DND-41 (cell line): ENCODE results near the gene ACAP3.

Experiments used
- ATAC-seq: fragments of 200-7000 bp; cut with Tn5 transposase; 3 replicates; pipeline ENCODE4 v1.9.1; 2021; ENCODE audit warnings: low read depth; ENCODE audit not compliant: insufficient read depth
- DNase-seq: peaks from one replicate; pipeline ENCODE4 v3.0.0-alpha.2; 2020
- H2AFZ ChIP-seq: 2 replicates; pipeline ENCODE4 v1.6.0; 2012; ENCODE audit warnings: low read depth, low read length
- H3K27ac ChIP-seq: 2 replicates; pipeline ENCODE4 v1.5.1; 2012; ENCODE audit warnings: low read length, inconsistent platforms
- H3K27me3 ChIP-seq: fragments of 200-600 bp; sonication (generic); 2 replicates; pipeline ENCODE4 v1.6.0; 2012; ENCODE audit warnings: low read length, mild to moderate bottlenecking, inconsistent platforms; ENCODE audit not compliant: insufficient read depth, poor library complexity
- H3K36me3 ChIP-seq: 2 replicates; pipeline ENCODE4 v1.5.1; 2012; ENCODE audit warnings: low read length, inconsistent platforms; ENCODE audit not compliant: insufficient read depth
- H3K4me1 ChIP-seq: 2 replicates; pipeline ENCODE4 v1.5.1; 2012; ENCODE audit warnings: mild to moderate bottlenecking, low read length; ENCODE audit not compliant: insufficient read depth
- H3K4me2 ChIP-seq: 2 replicates; pipeline ENCODE4 v1.6.0; 2012; ENCODE audit warnings: mild to moderate bottlenecking, moderate library complexity, low read length, inconsistent platforms; ENCODE audit not compliant: insufficient read depth
- H3K4me3 ChIP-seq, 2 experiments: fragments of 200-600 bp in 1 of 2; shearing (Covaris generic) in 1 of 2; 2 replicates each; pipeline ENCODE4 v1.5.1; 2012 to 2016; ENCODE audit warnings: inconsistent platforms in 2 of 2, low read length in 2 of 2, mild to moderate bottlenecking in 2 of 2, low read depth in 1 of 2, moderate library complexity in 1 of 2
- H3K79me2 ChIP-seq: 2 replicates; pipeline ENCODE4 v1.6.0; 2012; ENCODE audit warnings: low read length, inconsistent platforms; ENCODE audit not compliant: insufficient read depth
- H3K9ac ChIP-seq: 2 replicates; pipeline ENCODE4 v1.6.0; 2012; ENCODE audit warnings: low read depth, mild to moderate bottlenecking, inconsistent platforms, low read length, moderate library complexity
- H3K9me3 ChIP-seq: 2 replicates; pipeline ENCODE4 v1.5.1; 2012; ENCODE audit warnings: low read length, moderate library complexity, mild to moderate bottlenecking, inconsistent platforms; ENCODE audit not compliant: insufficient read depth, severe bottlenecking
- H4K20me1 ChIP-seq: 2 replicates; pipeline ENCODE4 v1.6.0; 2012; ENCODE audit warnings: low read length; ENCODE audit not compliant: insufficient read depth
- EZH2 ChIP-seq: IDR thresholded peaks from 3 replicates; pipeline ENCODE4 v1.6.1; 2012; ENCODE audit warnings: borderline replicate concordance, low read depth, mild to moderate bottlenecking, moderate library complexity, low read length, inconsistent platforms; ENCODE audit not compliant: severe bottlenecking
- TF ChIP-seq, protein P1 (sequence below): IDR thresholded peaks from 2 replicates; pipeline ENCODE4 v1.5.1; 2012; ENCODE audit warnings: borderline replicate concordance, low read length, moderate library complexity, mild to moderate bottlenecking; ENCODE audit not compliant: poor library complexity, severe bottlenecking; ENCODE audit errors: extremely low read depth

The ACAP3 gene

DNA sequence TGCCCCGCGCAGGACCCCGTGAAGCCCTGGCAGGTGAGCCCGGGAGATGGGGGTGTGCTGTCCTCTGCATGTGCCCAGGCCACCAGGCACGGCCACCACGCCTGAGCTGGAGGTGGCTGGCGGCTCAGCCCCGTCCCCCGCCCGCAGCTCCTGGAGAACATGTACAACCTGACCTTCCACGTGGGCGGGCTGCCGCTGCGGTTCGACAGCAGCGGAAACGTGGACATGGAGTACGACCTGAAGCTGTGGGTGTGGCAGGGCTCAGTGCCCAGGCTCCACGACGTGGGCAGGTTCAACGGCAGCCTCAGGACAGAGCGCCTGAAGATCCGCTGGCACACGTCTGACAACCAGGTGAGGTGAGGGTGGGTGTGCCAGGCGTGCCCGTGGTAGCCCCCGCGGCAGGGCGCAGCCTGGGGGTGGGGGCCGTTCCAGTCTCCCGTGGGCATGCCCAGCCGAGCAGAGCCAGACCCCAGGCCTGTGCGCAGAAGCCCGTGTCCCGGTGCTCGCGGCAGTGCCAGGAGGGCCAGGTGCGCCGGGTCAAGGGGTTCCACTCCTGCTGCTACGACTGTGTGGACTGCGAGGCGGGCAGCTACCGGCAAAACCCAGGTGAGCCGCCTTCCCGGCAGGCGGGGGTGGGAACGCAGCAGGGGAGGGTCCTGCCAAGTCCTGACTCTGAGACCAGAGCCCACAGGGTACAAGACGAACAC is 25.2 kb upstream of the ACAP3 start:
- no peak for DNase-seq
- no peaks in the 10 kb centered on the region for H3K4me1 ChIP-seq

GRCh38 chr1:1332031-1332755 is 24.5 kb upstream of the ACAP3 start:
- Histone ChIP-seq H3K9me3 (no peaks in the 10 kb centered on the region), H3K36me3 (peaks cover 16% of the 10 kb centered on the region), H4K20me1 (peaks cover 62% of the 10 kb centered on the region), H3K4me1 (no peaks in the 10 kb centered on the region), H3K79me2 (no peaks in the 10 kb centered on the region), H3K4me2 (no peak overlapping the region), H3K9ac (no peak overlapping the region), H3K27ac (no peak overlapping the region), H2AFZ (no peak overlapping the region), H3K27me3 (no peaks in the 10 kb centered on the region), H3K4me3 (no peak overlapping the region)
- TF ChIP-seq EZH2, result no peak
- TF ChIP-seq, protein P1, sequence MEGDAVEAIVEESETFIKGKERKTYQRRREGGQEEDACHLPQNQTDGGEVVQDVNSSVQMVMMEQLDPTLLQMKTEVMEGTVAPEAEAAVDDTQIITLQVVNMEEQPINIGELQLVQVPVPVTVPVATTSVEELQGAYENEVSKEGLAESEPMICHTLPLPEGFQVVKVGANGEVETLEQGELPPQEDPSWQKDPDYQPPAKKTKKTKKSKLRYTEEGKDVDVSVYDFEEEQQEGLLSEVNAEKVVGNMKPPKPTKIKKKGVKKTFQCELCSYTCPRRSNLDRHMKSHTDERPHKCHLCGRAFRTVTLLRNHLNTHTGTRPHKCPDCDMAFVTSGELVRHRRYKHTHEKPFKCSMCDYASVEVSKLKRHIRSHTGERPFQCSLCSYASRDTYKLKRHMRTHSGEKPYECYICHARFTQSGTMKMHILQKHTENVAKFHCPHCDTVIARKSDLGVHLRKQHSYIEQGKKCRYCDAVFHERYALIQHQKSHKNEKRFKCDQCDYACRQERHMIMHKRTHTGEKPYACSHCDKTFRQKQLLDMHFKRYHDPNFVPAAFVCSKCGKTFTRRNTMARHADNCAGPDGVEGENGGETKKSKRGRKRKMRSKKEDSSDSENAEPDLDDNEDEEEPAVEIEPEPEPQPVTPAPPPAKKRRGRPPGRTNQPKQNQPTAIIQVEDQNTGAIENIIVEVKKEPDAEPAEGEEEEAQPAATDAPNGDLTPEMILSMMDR, result no peak
- DNase-seq (no peak), ATAC-seq (no peak)

More for the DNA sequence above, 25.2 kb upstream of the ACAP3 start:
- no peak overlapping the region for H2AFZ ChIP-seq
- no peaks in the 10 kb centered on the region for H3K9me3 ChIP-seq
- no peak for TF ChIP-seq EZH2
- TF ChIP-seq, protein P1, result no peak
- no peak overlapping the region for H3K27ac ChIP-seq
- no peak overlapping the region for H3K4me3 ChIP-seq
- no peak overlapping the region for H3K9ac ChIP-seq
- H4K20me1 ChIP-seq, result peaks cover 64% of the 10 kb centered on the region
- H3K4me2 ChIP-seq, result no peak overlapping the region
- ATAC-seq, result no peak
- H3K27me3 ChIP-seq, result no peaks in the 10 kb centered on the region
- H3K79me2 ChIP-seq, result no peaks in the 10 kb centered on the region
- peaks cover 13% of the 10 kb centered on the region; the same call in 1 of the 2 replicates for H3K36me3 ChIP-seq

GRCh38 chr1:1331068-1331965 is 23.6 kb upstream of the ACAP3 start, which contains the start of gene TAS1R3:
Gene TAS1R3, plus strand, starts transcription at chr1:1331280. Its CDS starts 66 bp downstream, at chr1:1331346.
- Histone ChIP-seq H4K20me1 (peaks cover 64% of the 10 kb centered on the region), H3K79me2 (peaks cover 6% of the 10 kb centered on the region), H3K4me2 (no peak within 1 kb of the TSS), H3K27ac (no peak within 1 kb of the TSS), H3K36me3 (peaks cover 20% of the 10 kb centered on the region), H3K9ac (no peak within 1 kb of the TSS), H3K9me3 (no peaks in the 10 kb centered on the region), H3K4me3 (no peak within 1 kb of the TSS), H3K27me3 (no peaks in the 10 kb centered on the region), H3K4me1 (peaks cover 3% of the 10 kb centered on the region), H2AFZ (no peak within 1 kb of the TSS)
- TF ChIP-seq, protein P1, result no peak
- no peak for TF ChIP-seq EZH2
- DNase-seq, result no peak
- ATAC-seq, result no peak
